Adrenal gland (tissue), 5 donors: ENCODE data around the gene DPEP1.

Experiments
- POLR2A ChIP-seq, 2 donors: fragments of 450-650 bp; IDR thresholded peaks; one replicate each; pipeline ENCODE4 v1.6.1; 2017; ENCODE audit warnings: antibody characterized with exemption in 2 of 2, mild to moderate bottlenecking in 2 of 2, moderate library complexity in 1 of 2
- TF ChIP-seq, protein P1 (sequence below), 6 experiments: fragments of 450-650 bp in 4 of 6; fragments of 200-600 bp in 2 of 6; sonication (generic) in 1 of 6; IDR thresholded peaks; 1 replicate in 5 of 6; 2 replicates in 1 of 6; pipeline versions ENCODE4 v1.5.1 to v1.8.0; 2016 to 2021; ENCODE audit warnings: antibody characterized with exemption in 6 of 6, mild to moderate bottlenecking in 2 of 6, moderate library complexity in 1 of 6
- donor health status: DM: no; HTN: no; CAD: no.

DNA sequence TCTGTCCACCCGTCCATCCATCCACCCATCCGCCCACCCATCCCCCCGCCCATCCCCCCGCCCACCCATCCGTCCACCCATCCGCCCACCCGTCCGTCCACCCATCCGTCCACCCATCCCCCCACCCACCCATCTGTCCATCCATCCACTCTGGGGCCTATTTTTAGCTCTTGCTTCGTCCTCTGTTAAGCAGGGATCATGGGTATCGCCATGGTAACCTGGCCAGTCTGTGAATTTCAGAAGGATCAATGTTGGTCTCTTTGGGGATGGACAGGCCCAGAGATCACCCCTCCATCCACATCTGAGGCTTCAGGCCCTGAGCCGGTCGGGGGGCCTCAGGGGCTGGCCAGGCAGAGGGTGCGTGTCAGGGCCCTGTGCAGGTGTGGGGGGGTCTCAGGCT lies 15.2 kb upstream of the DPEP1 start:
- TF ChIP-seq POLR2A (IDR thresholded peaks at IDR 0.05): no peak
- TF ChIP-seq, protein P1, sequence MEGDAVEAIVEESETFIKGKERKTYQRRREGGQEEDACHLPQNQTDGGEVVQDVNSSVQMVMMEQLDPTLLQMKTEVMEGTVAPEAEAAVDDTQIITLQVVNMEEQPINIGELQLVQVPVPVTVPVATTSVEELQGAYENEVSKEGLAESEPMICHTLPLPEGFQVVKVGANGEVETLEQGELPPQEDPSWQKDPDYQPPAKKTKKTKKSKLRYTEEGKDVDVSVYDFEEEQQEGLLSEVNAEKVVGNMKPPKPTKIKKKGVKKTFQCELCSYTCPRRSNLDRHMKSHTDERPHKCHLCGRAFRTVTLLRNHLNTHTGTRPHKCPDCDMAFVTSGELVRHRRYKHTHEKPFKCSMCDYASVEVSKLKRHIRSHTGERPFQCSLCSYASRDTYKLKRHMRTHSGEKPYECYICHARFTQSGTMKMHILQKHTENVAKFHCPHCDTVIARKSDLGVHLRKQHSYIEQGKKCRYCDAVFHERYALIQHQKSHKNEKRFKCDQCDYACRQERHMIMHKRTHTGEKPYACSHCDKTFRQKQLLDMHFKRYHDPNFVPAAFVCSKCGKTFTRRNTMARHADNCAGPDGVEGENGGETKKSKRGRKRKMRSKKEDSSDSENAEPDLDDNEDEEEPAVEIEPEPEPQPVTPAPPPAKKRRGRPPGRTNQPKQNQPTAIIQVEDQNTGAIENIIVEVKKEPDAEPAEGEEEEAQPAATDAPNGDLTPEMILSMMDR (IDR thresholded peaks at IDR 0.05): no peak
